ENCODE data around the gene ARFRP1.

DNA sequence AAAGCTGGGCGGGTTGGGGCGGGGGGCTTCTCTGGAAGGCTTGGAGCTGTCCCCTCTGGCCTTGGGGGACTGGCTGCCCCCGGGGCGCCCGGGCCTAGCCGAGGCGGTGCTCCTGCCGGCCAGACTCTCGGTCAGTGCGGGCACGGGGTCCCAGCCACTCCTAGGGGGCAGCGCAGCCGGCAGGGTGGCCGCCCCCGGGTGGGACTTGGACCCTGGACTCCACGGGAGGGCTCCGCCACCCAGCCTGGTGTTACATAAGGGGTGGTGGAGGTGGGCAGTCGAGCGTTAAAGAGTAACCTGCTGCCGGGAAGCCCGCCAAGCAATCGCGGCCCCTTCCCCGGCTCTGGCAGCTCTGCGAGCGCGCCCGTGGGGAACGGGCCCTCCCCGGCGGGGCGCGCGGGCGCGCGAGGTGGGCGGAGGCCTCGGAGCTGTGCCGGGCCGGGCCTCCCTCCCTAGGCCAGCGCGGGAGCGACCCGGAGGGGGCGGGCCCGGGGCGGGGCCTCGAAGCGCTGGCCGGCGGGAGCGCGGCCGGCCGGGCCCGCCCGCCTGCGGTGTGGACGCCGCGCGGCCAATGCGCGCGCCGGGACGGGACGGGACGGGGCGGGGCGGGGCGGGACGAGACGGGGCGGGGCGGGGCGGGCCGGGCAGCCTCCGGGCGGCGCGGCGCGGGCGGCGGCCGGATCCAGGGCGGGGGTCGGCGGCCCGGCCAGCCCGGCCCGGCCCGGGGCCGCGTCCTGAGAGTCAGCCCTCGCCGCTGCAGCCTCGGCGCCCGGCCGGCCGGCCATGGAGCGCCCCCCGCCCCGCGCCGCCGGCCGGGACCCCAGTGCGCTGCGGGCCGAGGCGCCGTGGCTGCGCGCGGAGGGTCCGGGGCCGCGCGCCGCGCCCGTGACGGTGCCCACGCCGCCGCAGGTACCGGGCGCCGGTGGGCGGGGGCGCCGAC is 31.6 kb upstream of the ARFRP1 start, which contains the start of gene SLC2A4RG:
- TF ChIP-seq, protein P1, sequence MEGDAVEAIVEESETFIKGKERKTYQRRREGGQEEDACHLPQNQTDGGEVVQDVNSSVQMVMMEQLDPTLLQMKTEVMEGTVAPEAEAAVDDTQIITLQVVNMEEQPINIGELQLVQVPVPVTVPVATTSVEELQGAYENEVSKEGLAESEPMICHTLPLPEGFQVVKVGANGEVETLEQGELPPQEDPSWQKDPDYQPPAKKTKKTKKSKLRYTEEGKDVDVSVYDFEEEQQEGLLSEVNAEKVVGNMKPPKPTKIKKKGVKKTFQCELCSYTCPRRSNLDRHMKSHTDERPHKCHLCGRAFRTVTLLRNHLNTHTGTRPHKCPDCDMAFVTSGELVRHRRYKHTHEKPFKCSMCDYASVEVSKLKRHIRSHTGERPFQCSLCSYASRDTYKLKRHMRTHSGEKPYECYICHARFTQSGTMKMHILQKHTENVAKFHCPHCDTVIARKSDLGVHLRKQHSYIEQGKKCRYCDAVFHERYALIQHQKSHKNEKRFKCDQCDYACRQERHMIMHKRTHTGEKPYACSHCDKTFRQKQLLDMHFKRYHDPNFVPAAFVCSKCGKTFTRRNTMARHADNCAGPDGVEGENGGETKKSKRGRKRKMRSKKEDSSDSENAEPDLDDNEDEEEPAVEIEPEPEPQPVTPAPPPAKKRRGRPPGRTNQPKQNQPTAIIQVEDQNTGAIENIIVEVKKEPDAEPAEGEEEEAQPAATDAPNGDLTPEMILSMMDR (conservative IDR thresholded peaks at IDR 0.05 in 1 of 2, IDR thresholded peaks at IDR 0.05 in 1 of 2; ENCODE audit: extremely low read depth in 1 of 2, insufficient read depth in 1 of 2, low read depth in 1 of 2, low read length in 2 of 2): no peak
- TF ChIP-seq EZH2 (IDR thresholded peaks at IDR 0.05; ENCODE audit: borderline replicate concordance, low read length): no peak

Data from mammary epithelial cell (primary cell).